Breast epithelium (tissue), 3 donors: ENCODE results near the gene TJP1.

Source experiments
- POLR2A ChIP-seq: fragments of 450-650 bp; IDR thresholded peaks from one replicate; pipeline ENCODE4 v1.6.1; 2016; ENCODE audit warnings: antibody characterized with exemption, mild to moderate bottlenecking, moderate library complexity
- TF ChIP-seq, protein P1 (sequence below), 3 donors: fragments of 450-650 bp; IDR thresholded peaks; one replicate each; pipeline ENCODE4 v1.5.1; 2016 to 2017; ENCODE audit warnings: antibody characterized with exemption in 3 of 3, mild to moderate bottlenecking in 3 of 3, moderate library complexity in 3 of 3

DNA sequence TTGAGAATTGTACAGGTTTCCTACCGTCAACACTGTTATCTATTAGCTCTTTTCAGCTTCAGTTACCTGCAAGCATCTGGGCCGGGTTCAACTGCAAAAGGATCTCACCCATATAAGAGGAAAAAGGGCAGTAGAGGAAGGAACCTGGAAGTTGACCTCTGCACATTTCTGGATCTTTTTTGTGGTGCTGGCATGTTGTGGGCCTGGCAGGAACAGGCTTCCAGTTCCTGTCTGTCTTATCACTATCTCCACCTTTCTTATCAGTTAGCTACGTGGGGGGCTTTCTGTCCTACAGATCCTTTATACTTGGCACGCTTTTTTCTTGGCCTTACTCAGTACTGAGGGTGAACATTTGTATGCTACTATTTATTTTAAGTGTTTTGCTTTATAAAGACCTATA, 42.2 kb upstream of the TJP1 start:
- TF ChIP-seq, protein P1, sequence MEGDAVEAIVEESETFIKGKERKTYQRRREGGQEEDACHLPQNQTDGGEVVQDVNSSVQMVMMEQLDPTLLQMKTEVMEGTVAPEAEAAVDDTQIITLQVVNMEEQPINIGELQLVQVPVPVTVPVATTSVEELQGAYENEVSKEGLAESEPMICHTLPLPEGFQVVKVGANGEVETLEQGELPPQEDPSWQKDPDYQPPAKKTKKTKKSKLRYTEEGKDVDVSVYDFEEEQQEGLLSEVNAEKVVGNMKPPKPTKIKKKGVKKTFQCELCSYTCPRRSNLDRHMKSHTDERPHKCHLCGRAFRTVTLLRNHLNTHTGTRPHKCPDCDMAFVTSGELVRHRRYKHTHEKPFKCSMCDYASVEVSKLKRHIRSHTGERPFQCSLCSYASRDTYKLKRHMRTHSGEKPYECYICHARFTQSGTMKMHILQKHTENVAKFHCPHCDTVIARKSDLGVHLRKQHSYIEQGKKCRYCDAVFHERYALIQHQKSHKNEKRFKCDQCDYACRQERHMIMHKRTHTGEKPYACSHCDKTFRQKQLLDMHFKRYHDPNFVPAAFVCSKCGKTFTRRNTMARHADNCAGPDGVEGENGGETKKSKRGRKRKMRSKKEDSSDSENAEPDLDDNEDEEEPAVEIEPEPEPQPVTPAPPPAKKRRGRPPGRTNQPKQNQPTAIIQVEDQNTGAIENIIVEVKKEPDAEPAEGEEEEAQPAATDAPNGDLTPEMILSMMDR (IDR thresholded peaks at IDR 0.05) = no peak
- no peak for TF ChIP-seq POLR2A
